GM23338 (cell line): ENCODE results near the gene DOLPP1. TPM values are rescaled to one million over a fixed set of nuclear protein-coding genes. Genes with fewer than 3 reads are reported as not detected.

Source experiments
- ATAC-seq: fragments of 200-7000 bp; cut with Tn5 transposase; 3 replicates; pipeline ENCODE4 v1.9.1; 2020
- DNase-seq: peaks from one replicate; pipeline ENCODE4 v3.0.0-alpha.2; 2015; ENCODE audit warnings: low spot score
- H2AFZ ChIP-seq: fragments of 200-600 bp; sonication (generic); 2 replicates; pipeline ENCODE4 v1.8.0; 2016; ENCODE audit warnings: antibody characterized with exemption, mild to moderate bottlenecking, moderate library complexity
- H3F3A ChIP-seq: fragments of 200-600 bp; sonication (generic); replicated peaks from 2 replicates; pipeline ENCODE4 v1.8.0; 2017; ENCODE audit warnings: antibody characterized with exemption, mixed run types, low read depth
- H3K27ac ChIP-seq: fragments of 200-600 bp; sonication (generic); 2 replicates; pipeline ENCODE4 v1.6.1; 2016; ENCODE audit warnings: low read depth
- H3K27me3 ChIP-seq: fragments of 200-600 bp; sonication (generic); 2 replicates; pipeline ENCODE4 v1.8.0; 2016; ENCODE audit warnings: mild to moderate bottlenecking, mixed run types, moderate library complexity; ENCODE audit not compliant: insufficient read depth
- H3K36me3 ChIP-seq: fragments of 200-600 bp; sonication (generic); 2 replicates; pipeline ENCODE4 v1.8.0; 2016; ENCODE audit warnings: mild to moderate bottlenecking; ENCODE audit not compliant: insufficient read depth
- H3K4me1 ChIP-seq: fragments of 200-600 bp; sonication (generic); 2 replicates; pipeline ENCODE4 v1.8.0; 2016; ENCODE audit warnings: mild to moderate bottlenecking, moderate library complexity; ENCODE audit not compliant: insufficient read depth
- H3K4me2 ChIP-seq: fragments of 200-600 bp; sonication (generic); 2 replicates; pipeline ENCODE4 v1.7.1; 2017; ENCODE audit warnings: mixed run types
- H3K4me3 ChIP-seq: fragments of 200-600 bp; sonication (generic); 2 replicates; pipeline ENCODE4 v1.6.1; 2016; ENCODE audit warnings: mixed run types
- H3K79me2 ChIP-seq: fragments of 200-600 bp; sonication (generic); replicated peaks from 2 replicates; pipeline ENCODE4 v1.8.0; 2017; ENCODE audit warnings: mild to moderate bottlenecking; ENCODE audit not compliant: insufficient read depth
- H3K9me2 ChIP-seq: fragments of 200-600 bp; sonication (generic); 2 replicates; pipeline ENCODE4 v1.8.0; 2017; ENCODE audit not compliant: insufficient read depth
- H4K20me1 ChIP-seq: fragments of 200-600 bp; sonication (generic); replicated peaks from 2 replicates; pipeline ENCODE4 v1.8.0; 2017; ENCODE audit warnings: mild to moderate bottlenecking; ENCODE audit not compliant: insufficient read depth
- H3K27ac Mint-ChIP-seq: 2 replicates; pipeline ENCODE4 v1.8.0; 2020; ENCODE audit warnings: inconsistent platforms, mild to moderate bottlenecking, moderate library complexity, mixed read lengths
- H3K27me3 Mint-ChIP-seq: 3 replicates; pipeline ENCODE4 v1.8.0; 2022; ENCODE audit warnings: low read depth, mild to moderate bottlenecking, moderate library complexity, mixed read lengths, inconsistent platforms; ENCODE audit not compliant: insufficient read depth, poor library complexity
- H3K36me3 Mint-ChIP-seq: 3 replicates; pipeline ENCODE4 v1.8.0; 2021; ENCODE audit warnings: low read depth, mild to moderate bottlenecking, inconsistent platforms, moderate library complexity, mixed read lengths
- H3K4me1 Mint-ChIP-seq: 3 replicates; pipeline ENCODE4 v1.8.0; 2020; ENCODE audit warnings: mild to moderate bottlenecking, inconsistent platforms, mixed read lengths
- H3K4me3 Mint-ChIP-seq: 3 replicates; pipeline ENCODE4 v1.8.0; 2021; ENCODE audit warnings: moderate library complexity, mild to moderate bottlenecking, inconsistent platforms, mixed read lengths
- H3K9me3 Mint-ChIP-seq: 3 replicates; pipeline ENCODE4 v1.8.0; 2020; ENCODE audit warnings: moderate library complexity, mild to moderate bottlenecking, inconsistent platforms, mixed read lengths
- STAT1 ChIP-seq: IDR thresholded peaks from one replicate; pipeline ENCODE4 v1.6.1; 2016; ENCODE audit warnings: antibody characterized with exemption; ENCODE audit not compliant: unreplicated experiment
- ZNF331 ChIP-seq: fragments of 250-450 bp; sonication (Bioruptor Pico); IDR thresholded peaks from 2 replicates; pipeline ENCODE4 v1.5.0; 2020; ENCODE audit warnings: low read depth, mild to moderate bottlenecking, moderate library complexity
- ZNF462 ChIP-seq: fragments of 250-450 bp; sonication (Bioruptor Pico); IDR thresholded peaks from 2 replicates; pipeline ENCODE4 v1.5.0; 2020; ENCODE audit warnings: mild to moderate bottlenecking, moderate library complexity
- polyA plus RNA-seq: library from polyadenylated mRNA; unstranded; fragments of >200 nt; fragmentation: Nextera tagmentation; extraction: Ambion mirVana; gene quantifications from 2 replicates; pipeline ENCODE4 v1.2.1, GENCODE V29; 2016
- total RNA-seq: library from RNA; depleted of rRNA; stranded (reverse); fragments of >200 nt; shearing (Covaris generic); gene quantifications from 2 replicates; pipeline ENCODE4 v1.2.3, GENCODE V29; 2014

Gene DOLPP1
- total and polyA plus RNA-seq, 2 experiments from 2014 or later: 23.3 to 31.9 TPM

DNA sequence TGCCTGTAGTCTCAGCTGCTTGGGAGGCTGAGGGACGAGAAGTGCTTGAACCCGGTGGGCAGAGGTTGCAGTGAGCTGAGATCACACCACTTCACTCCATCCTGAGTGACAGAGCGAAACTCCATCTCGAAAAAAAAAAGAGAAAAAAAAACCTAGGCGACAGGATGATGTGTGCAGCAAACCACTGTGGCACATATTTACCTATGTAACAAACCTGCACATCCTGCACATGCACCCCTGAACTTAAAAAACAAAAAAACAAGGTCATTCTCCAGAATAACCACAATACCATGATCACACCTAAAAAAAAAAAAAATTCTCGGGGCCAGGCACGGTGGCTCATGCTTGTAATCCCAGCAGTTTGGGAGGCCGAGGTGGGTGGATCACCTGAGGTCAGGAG, 7.5 kb upstream of the DOLPP1 start:
- no peak overlapping the region for H3K27ac Mint-ChIP-seq

More for the DNA sequence above, 7.5 kb upstream of the DOLPP1 start:
- H2AFZ ChIP-seq: no peak overlapping the region
- Mint-ChIP-seq H3K36me3 (peaks cover 5% of the 10 kb centered on the region), H3K4me1 (peaks cover 30% of the 10 kb centered on the region), H3K4me3 (no peak overlapping the region), H3K9me3 (no peaks in the 10 kb centered on the region; the same call in 2 of the 3 replicates), H3K27me3 (peaks cover 9% of the 10 kb centered on the region)
- no peaks in the 10 kb centered on the region for H3K27me3 ChIP-seq
- H3K27ac ChIP-seq: no peak overlapping the region
- H3K79me2 ChIP-seq: peaks cover 3% of the 10 kb centered on the region; the same call in 1 of the 2 replicates
- no peaks in the 10 kb centered on the region for H3K36me3 ChIP-seq
- no peak for ATAC-seq
- H4K20me1 ChIP-seq: no peaks in the 10 kb centered on the region
- H3K4me1 ChIP-seq: peaks cover 26% of the 10 kb centered on the region
- no peak overlapping the region for H3K4me3 ChIP-seq
- 0 out of 2 replicates have a peak, but pooled peaks cover 6% of the 10 kb centered on the region for H3F3A ChIP-seq
- no peak overlapping the region for H3K4me2 ChIP-seq
- TF ChIP-seq ZNF462 (CRISPR knock-in tag): no peak
- TF ChIP-seq STAT1: no peak
- no peak for TF ChIP-seq ZNF331 (CRISPR knock-in tag)
- DNase-seq: no peak
- H3K9me2 ChIP-seq: no peaks in the 10 kb centered on the region
